ENCODE measurements around the gene ELP2.
"Not testable (repeated sequence)": the region's sequence is repeated elsewhere in the genome, so short reads cannot be mapped to it uniquely, and the experiment has no call there.

The ELP2 gene

GRCh38 chr18:36129300-36130038 is at the start of gene ELP2, which contains the start of gene SLC39A6:
ELP2 (plus strand) TSS chr18:36129899; CDS start chr18:36129934, 35 bp downstream.
SLC39A6 (minus strand) TSS chr18:36129340; CDS start chr18:36127007, 2,333 bp downstream.
- peak; percentile 95 for DNase-seq (ENCODE audit: low spot score)

GRCh38 chr18:36081118-36081517 is 48.6 kb upstream of the ELP2 start:
- not testable (repeated sequence) for DNase-seq (ENCODE audit: low spot score)

GRCh38 chr18:36083729-36084128 is 46.0 kb upstream of the ELP2 start:
- no peak for DNase-seq (ENCODE audit: low spot score)

- no peak for DNase-seq (ENCODE audit: low spot score)
Measured at GRCh38 chr18:36085195-36085594, 44.5 kb upstream of the ELP2 start.

GRCh38 chr18:36086186-36086585 is 43.5 kb upstream of the ELP2 start:
- no peak for DNase-seq (ENCODE audit: low spot score)

- DNase-seq (ENCODE audit: low spot score) = no peak
Measured at GRCh38 chr18:36088256-36088655, 41.4 kb upstream of the ELP2 start.

- no peak for DNase-seq (ENCODE audit: low spot score)
Measured at GRCh38 chr18:36089001-36089400, 40.7 kb upstream of the ELP2 start.

- DNase-seq (ENCODE audit: low spot score) = not testable (repeated sequence)
Measured at GRCh38 chr18:36092116-36092515, 37.6 kb upstream of the ELP2 start.

- DNase-seq (ENCODE audit: low spot score) = no peak
Measured at GRCh38 chr18:36094431-36094830, 35.3 kb upstream of the ELP2 start.

GRCh38 chr18:36095936-36096519 is 33.7 kb upstream of the ELP2 start:
- DNase-seq (ENCODE audit: low spot score) = peak; percentile 74

- no peak for DNase-seq (ENCODE audit: low spot score)
Measured at GRCh38 chr18:36096955-36097354, 32.7 kb upstream of the ELP2 start.

- DNase-seq (ENCODE audit: low spot score) = no peak
Measured at GRCh38 chr18:36099311-36099710, 30.4 kb upstream of the ELP2 start.

- DNase-seq (ENCODE audit: low spot score) = no peak
Measured at GRCh38 chr18:36101943-36102342, 27.8 kb upstream of the ELP2 start.

GRCh38 chr18:36104749-36105148 is 24.9 kb upstream of the ELP2 start:
- no peak for DNase-seq (ENCODE audit: low spot score)

GRCh38 chr18:36107477-36107876 is 22.2 kb upstream of the ELP2 start:
- DNase-seq (ENCODE audit: low spot score) = no peak

GRCh38 chr18:36108196-36108595 is 21.5 kb upstream of the ELP2 start:
- DNase-seq (ENCODE audit: low spot score) = no peak

GRCh38 chr18:36108601-36109000 is 21.1 kb upstream of the ELP2 start:
- DNase-seq (ENCODE audit: low spot score) = no peak

GRCh38 chr18:36109737-36110136 is 20.0 kb upstream of the ELP2 start:
- DNase-seq (ENCODE audit: low spot score) = no peak

- no peak for DNase-seq (ENCODE audit: low spot score)
Measured at GRCh38 chr18:36112302-36112701, 17.4 kb upstream of the ELP2 start.

- no peak for DNase-seq (ENCODE audit: low spot score)
Measured at GRCh38 chr18:36114251-36114650, 15.4 kb upstream of the ELP2 start.

GRCh38 chr18:36114738-36115137 is 15.0 kb upstream of the ELP2 start:
- no peak for DNase-seq (ENCODE audit: low spot score)

- not testable (repeated sequence) for DNase-seq (ENCODE audit: low spot score)
Measured at GRCh38 chr18:36116771-36117170, 12.9 kb upstream of the ELP2 start.

- DNase-seq (ENCODE audit: low spot score) = no peak
Measured at GRCh38 chr18:36120297-36120696, 9.4 kb upstream of the ELP2 start.

GRCh38 chr18:36124841-36125240 is 4.9 kb upstream of the ELP2 start:
- no peak for DNase-seq (ENCODE audit: low spot score)
